Measurements from ENCODE around the gene DGKG. TPM values are rescaled to one million over a fixed set of nuclear protein-coding genes. Genes with fewer than 3 reads are reported as not detected.

Gene DGKG
- total and polyA plus RNA-seq, 4 donors = 0.84 to 7.8 (median 1.7) TPM

- no peak for DNase-seq (ENCODE audit: low spot score)
- peaks cover 0 to 11% (median 1%) of the 10 kb centered on the region in 4 donors for H3K4me1 ChIP-seq (ENCODE audit: control insufficient read depth in 4 of 4, insufficient read depth in 4 of 4, low read length in 3 of 4)
- TF ChIP-seq TAF1 (conservative IDR thresholded peaks at IDR 0.05) = no peak
- TF ChIP-seq HNF4G (IDR thresholded peaks at IDR 0.05) = no peak
- TF ChIP-seq, protein P1, sequence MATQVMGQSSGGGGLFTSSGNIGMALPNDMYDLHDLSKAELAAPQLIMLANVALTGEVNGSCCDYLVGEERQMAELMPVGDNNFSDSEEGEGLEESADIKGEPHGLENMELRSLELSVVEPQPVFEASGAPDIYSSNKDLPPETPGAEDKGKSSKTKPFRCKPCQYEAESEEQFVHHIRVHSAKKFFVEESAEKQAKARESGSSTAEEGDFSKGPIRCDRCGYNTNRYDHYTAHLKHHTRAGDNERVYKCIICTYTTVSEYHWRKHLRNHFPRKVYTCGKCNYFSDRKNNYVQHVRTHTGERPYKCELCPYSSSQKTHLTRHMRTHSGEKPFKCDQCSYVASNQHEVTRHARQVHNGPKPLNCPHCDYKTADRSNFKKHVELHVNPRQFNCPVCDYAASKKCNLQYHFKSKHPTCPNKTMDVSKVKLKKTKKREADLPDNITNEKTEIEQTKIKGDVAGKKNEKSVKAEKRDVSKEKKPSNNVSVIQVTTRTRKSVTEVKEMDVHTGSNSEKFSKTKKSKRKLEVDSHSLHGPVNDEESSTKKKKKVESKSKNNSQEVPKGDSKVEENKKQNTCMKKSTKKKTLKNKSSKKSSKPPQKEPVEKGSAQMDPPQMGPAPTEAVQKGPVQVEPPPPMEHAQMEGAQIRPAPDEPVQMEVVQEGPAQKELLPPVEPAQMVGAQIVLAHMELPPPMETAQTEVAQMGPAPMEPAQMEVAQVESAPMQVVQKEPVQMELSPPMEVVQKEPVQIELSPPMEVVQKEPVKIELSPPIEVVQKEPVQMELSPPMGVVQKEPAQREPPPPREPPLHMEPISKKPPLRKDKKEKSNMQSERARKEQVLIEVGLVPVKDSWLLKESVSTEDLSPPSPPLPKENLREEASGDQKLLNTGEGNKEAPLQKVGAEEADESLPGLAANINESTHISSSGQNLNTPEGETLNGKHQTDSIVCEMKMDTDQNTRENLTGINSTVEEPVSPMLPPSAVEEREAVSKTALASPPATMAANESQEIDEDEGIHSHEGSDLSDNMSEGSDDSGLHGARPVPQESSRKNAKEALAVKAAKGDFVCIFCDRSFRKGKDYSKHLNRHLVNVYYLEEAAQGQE (IDR thresholded peaks at IDR 0.05) = no peak
- TF ChIP-seq, protein P2, sequence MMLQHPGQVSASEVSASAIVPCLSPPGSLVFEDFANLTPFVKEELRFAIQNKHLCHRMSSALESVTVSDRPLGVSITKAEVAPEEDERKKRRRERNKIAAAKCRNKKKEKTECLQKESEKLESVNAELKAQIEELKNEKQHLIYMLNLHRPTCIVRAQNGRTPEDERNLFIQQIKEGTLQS (IDR thresholded peaks at IDR 0.05) = no peak
- TF ChIP-seq GABPA (IDR thresholded peaks at IDR 0.05 in 1 of 2, conservative IDR thresholded peaks at IDR 0.05 in 1 of 2) = no peak
- no peak for TF ChIP-seq RAD21 (IDR thresholded peaks at IDR 0.05)
- no peak for TF ChIP-seq FOXA1 (IDR thresholded peaks at IDR 0.05)
- no peak for TF ChIP-seq MAX (IDR thresholded peaks at IDR 0.05)
- WGBS = 62% methylated on average over 20 of the region's 20 CpGs
- H3K27ac ChIP-seq (ENCODE audit: low read depth in 1 of 2, low read length in 2 of 2) = no peak overlapping the region
- H3K4me3 ChIP-seq (ENCODE audit: low read depth in 1 of 3, low read length in 3 of 3) = no peak overlapping the region
- no peaks in the 10 kb centered on the region for H3K27me3 ChIP-seq (ENCODE audit: control insufficient read depth in 4 of 4, insufficient read depth in 4 of 4, low read length in 3 of 4)
- H3K36me3 ChIP-seq (ENCODE audit: control insufficient read depth in 4 of 4, insufficient read depth in 3 of 4, low read depth in 1 of 4, low read length in 3 of 4) = no peaks in the 10 kb centered on the region
- no peak overlapping the region for H3K9ac ChIP-seq (ENCODE audit: low read depth in 1 of 2, low read length in 2 of 2)
- H3K9me3 ChIP-seq (ENCODE audit: control insufficient read depth in 4 of 4, low read length in 3 of 4) = no peaks in the 10 kb centered on the region
These were observed 152.0 kb downstream of the DGKG start for GRCh38 chr3:186209810-186210752.

DNA sequence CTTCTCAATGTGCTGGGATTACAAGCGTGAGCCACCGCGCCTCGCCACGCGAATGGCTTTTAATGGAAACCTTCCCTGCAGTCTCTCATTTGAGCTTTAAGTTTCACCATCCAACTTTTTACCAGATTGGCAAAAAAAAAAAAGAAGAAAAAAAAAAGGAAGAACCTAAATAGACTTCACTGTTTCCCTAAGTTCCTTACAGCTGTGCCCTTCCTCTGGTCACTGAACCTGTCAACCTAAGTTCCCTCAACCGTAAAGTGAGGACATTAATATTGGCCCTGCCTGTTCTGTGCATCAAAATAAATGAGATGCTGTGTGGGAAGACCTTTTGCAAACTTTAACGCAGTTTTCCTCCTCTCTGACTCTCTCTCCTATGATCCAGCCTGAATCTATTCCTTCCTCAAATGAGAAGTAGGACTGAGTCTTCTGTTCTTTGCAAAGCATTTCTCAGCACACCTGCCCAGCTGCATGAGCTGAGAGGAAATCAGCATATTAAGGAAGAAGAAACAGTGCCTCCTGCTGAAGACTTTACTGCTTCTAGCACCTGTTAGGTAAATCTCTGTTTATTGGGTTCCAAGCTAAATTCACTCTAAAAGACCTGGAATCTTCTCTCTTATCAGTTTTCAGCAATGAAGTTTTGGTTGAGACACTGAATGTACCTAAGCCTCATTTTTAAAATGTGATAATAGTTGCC is 153.6 kb downstream of the DGKG start:
- peaks cover 0 to 11% (median 1%) of the 10 kb centered on the region in 4 donors for H3K4me1 ChIP-seq (ENCODE audit: control insufficient read depth in 4 of 4, insufficient read depth in 4 of 4, low read length in 3 of 4)
- WGBS = 93% methylated on average over 8 of the region's 8 CpGs
- no peaks in the 10 kb centered on the region for H3K36me3 ChIP-seq (ENCODE audit: control insufficient read depth in 4 of 4, insufficient read depth in 3 of 4, low read depth in 1 of 4, low read length in 3 of 4)
- no peak for DNase-seq (ENCODE audit: low spot score)
- no peak overlapping the region for H3K4me3 ChIP-seq (ENCODE audit: low read depth in 1 of 3, low read length in 3 of 3)
- no peak overlapping the region for H3K9ac ChIP-seq (ENCODE audit: low read depth in 1 of 2, low read length in 2 of 2)
- no peaks in the 10 kb centered on the region for H3K9me3 ChIP-seq (ENCODE audit: control insufficient read depth in 4 of 4, low read length in 3 of 4)
- H3K27me3 ChIP-seq (ENCODE audit: control insufficient read depth in 4 of 4, insufficient read depth in 4 of 4, low read length in 3 of 4) = no peaks in the 10 kb centered on the region
- TF ChIP-seq HNF4A (conservative IDR thresholded peaks at IDR 0.05) (no peak), TAF1 (conservative IDR thresholded peaks at IDR 0.05) (no peak), RXRA (IDR thresholded peaks at IDR 0.05) (no peak), YY1 (IDR thresholded peaks at IDR 0.05) (no peak)
- no peak overlapping the region for H3K27ac ChIP-seq (ENCODE audit: low read depth in 1 of 2, low read length in 2 of 2)

GRCh38 chr3:186207515-186207914 is 154.5 kb downstream of the DGKG start:
- 94% methylated on average over 3 of the region's 3 CpGs for WGBS
- Histone ChIP-seq H3K27ac (ENCODE audit: low read depth in 1 of 2, low read length in 2 of 2) (no peak overlapping the region), H3K9ac (ENCODE audit: low read depth in 1 of 2, low read length in 2 of 2) (no peak overlapping the region), H3K27me3 (ENCODE audit: control insufficient read depth in 4 of 4, insufficient read depth in 4 of 4, low read length in 3 of 4) (no peaks in the 10 kb centered on the region), H3K4me1 (ENCODE audit: control insufficient read depth in 4 of 4, insufficient read depth in 4 of 4, low read length in 3 of 4) (peaks cover 0 to 11% (median 1%) of the 10 kb centered on the region in 4 donors), H3K36me3 (ENCODE audit: control insufficient read depth in 4 of 4, insufficient read depth in 3 of 4, low read depth in 1 of 4, low read length in 3 of 4) (no peaks in the 10 kb centered on the region), H3K9me3 (ENCODE audit: control insufficient read depth in 4 of 4, low read length in 3 of 4) (no peaks in the 10 kb centered on the region), H3K4me3 (ENCODE audit: low read depth in 1 of 3, low read length in 3 of 3) (no peak overlapping the region)
- TF ChIP-seq, protein P1 (IDR thresholded peaks at IDR 0.05) = no peak
- TF ChIP-seq, protein P2 (IDR thresholded peaks at IDR 0.05) = no peak
- TF ChIP-seq MAX (IDR thresholded peaks at IDR 0.05) = no peak
- no peak for TF ChIP-seq TAF1 (conservative IDR thresholded peaks at IDR 0.05)
- no peak for TF ChIP-seq SP1 (IDR thresholded peaks at IDR 0.05)
- no peak for TF ChIP-seq JUND (IDR thresholded peaks at IDR 0.05)
- DNase-seq (ENCODE audit: low spot score) = no peak

Measured in liver (tissue), 9 donors.